Ovary (tissue), 3 donors: ENCODE results near the gene PERCC1.

ENCODE experiments used
- CTCF ChIP-seq, 3 donors: fragments of 450-650 bp in 2 of 3; fragments of 200-600 bp in 1 of 3; IDR thresholded peaks; one replicate each; pipeline versions ENCODE4 v1.5.1 to v1.8.0; 2016 to 2022; ENCODE audit warnings: antibody characterized with exemption in 3 of 3, mild to moderate bottlenecking in 1 of 3
- EP300 ChIP-seq: sonication (generic); formaldehyde crosslinking; IDR thresholded peaks from one replicate; pipeline ENCODE4 v1.6.1; 2017; ENCODE audit warnings: antibody characterized with exemption
- POLR2A ChIP-seq: fragments of 450-650 bp; IDR thresholded peaks from one replicate; pipeline ENCODE4 v1.6.1; 2017; ENCODE audit warnings: antibody characterized with exemption, mild to moderate bottlenecking, moderate library complexity
- donor health status: DM: no; HTN: no; CAD: no.

DNA sequence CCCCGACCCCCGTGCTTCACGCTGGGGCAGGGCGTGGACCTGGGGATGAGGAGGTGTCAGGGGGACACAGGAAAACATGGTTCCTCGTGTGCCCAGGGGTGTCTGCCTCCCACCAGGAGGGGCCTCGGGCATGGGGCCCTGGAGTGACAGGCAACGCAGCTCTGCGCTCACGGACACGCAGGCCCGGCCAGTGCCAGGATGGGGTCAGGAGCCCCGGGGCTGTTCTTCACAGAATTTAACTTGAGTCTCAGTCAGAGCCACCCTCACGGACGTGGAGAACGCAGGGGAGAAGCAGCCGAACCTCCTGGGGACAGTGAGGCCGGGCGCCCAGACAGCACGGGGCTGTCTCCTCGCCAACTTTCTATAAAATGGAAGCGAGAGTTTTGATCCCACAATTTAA lies 33.1 kb upstream of the PERCC1 start:
- TF ChIP-seq CTCF (IDR thresholded peaks at IDR 0.05) (no peak), POLR2A (no peak), EP300 (no peak)
